HG03571 (cell line): ENCODE measurements around the gene TP53TG3C.
"Not testable (repeated sequence)": the region's sequence is repeated elsewhere in the genome, so short reads cannot be mapped to it uniquely, and the experiment has no call there.

Experiments
- ATAC-seq: cut with Tn5 transposase; IDR thresholded peaks from one replicate; pipeline ENCODE4 v1.9.1; 2021; ENCODE audit not compliant: unreplicated experiment

TP53TG3C gene

DNA sequence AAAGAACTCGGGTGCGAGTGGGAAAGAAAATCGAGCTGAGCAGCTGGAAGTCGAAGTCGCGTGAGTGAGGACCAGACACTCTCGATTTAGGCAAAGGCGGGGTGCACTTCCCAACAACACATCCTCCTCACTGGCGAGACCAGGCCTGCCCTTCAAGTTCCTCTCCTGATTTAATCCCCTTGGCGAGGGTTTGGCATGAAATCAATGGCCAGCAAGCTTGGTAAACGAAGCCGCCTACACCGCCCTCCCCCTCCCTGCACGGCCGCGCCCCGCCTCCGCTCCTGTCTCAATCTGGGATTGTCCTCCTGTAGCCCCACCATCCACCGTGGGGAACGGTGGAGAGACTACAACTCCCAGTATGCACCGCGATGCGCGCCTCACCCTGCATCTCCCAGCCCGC is at the start of gene TP53TG3C:
Gene TP53TG3C (plus strand): TSS at position 301 of the 400 bp plus-strand sequence. CDS start 68 bp downstream, at position 369.
- ATAC-seq: not testable (repeated sequence)
